Suprapubic skin (tissue), 4 donors: Measurements from ENCODE around the gene TMEM132D.

Experiments
- EP300 ChIP-seq: sonication (generic); formaldehyde crosslinking; IDR thresholded peaks from one replicate; pipeline ENCODE4 v1.6.1; 2017; ENCODE audit warnings: antibody characterized with exemption
- POLR2A ChIP-seq, 2 donors: fragments of 450-650 bp; IDR thresholded peaks; one replicate each; pipeline ENCODE4 v1.6.1; 2017; ENCODE audit warnings: antibody characterized with exemption in 2 of 2, mild to moderate bottlenecking in 2 of 2, moderate library complexity in 2 of 2
- POLR2AphosphoS5 ChIP-seq, 3 donors: sonication (generic); formaldehyde crosslinking; IDR thresholded peaks; one replicate each; pipeline ENCODE4 v1.6.1; 2017; ENCODE audit warnings: antibody characterized with exemption in 3 of 3
- TF ChIP-seq, protein P1 (sequence below), 2 donors: fragments of 200-600 bp in 1 of 2; fragments of 450-650 bp in 1 of 2; sonication (generic) in 1 of 2; IDR thresholded peaks; one replicate each; pipeline ENCODE4 v1.5.1; 2016 to 2019; ENCODE audit warnings: antibody characterized with exemption in 2 of 2, mild to moderate bottlenecking in 1 of 2, moderate library complexity in 1 of 2

GRCh38 chr12:129371268-129371667, 532.6 kb downstream of the TMEM132D start:
- no peak for TF ChIP-seq EP300
- TF ChIP-seq, protein P1, sequence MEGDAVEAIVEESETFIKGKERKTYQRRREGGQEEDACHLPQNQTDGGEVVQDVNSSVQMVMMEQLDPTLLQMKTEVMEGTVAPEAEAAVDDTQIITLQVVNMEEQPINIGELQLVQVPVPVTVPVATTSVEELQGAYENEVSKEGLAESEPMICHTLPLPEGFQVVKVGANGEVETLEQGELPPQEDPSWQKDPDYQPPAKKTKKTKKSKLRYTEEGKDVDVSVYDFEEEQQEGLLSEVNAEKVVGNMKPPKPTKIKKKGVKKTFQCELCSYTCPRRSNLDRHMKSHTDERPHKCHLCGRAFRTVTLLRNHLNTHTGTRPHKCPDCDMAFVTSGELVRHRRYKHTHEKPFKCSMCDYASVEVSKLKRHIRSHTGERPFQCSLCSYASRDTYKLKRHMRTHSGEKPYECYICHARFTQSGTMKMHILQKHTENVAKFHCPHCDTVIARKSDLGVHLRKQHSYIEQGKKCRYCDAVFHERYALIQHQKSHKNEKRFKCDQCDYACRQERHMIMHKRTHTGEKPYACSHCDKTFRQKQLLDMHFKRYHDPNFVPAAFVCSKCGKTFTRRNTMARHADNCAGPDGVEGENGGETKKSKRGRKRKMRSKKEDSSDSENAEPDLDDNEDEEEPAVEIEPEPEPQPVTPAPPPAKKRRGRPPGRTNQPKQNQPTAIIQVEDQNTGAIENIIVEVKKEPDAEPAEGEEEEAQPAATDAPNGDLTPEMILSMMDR (IDR thresholded peaks at IDR 0.05) = no peak
- TF ChIP-seq POLR2AphosphoS5 (IDR thresholded peaks at IDR 0.05) = no peak
- no peak for TF ChIP-seq POLR2A (IDR thresholded peaks at IDR 0.05)
